ENCODE data around the gene FDX2. TPM values are rescaled to one million over a fixed set of nuclear protein-coding genes. Genes with fewer than 3 reads are reported as not detected.

FDX2 gene
- total RNA-seq, 1 experiment from 2014 or later: 21.0 TPM

DNA sequence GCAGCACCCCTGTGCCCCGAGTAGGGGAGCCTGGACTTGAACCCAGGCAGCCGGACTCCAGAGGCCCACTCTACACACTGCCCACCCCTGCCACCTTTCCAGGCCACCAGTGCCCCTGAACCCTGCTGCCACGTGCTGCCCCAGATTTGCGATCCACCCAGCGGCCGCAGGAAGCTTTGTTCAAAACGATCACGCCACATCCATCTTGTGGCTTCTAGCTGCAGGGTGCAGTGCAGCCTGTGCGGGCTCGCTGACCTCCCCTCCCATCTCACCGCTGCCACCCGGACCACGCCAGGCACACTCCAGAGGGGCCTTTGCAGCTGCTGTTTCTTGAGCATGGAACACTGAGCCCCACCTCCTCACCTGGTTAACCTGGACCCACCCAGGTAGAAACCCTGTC is 13.7 kb upstream of the FDX2 start:
- Histone ChIP-seq H3K79me2 (ENCODE audit: insufficient read depth, low read length) (peaks cover 62% of the 10 kb centered on the region), H3K27me3 (ENCODE audit: insufficient read depth, low read length) (no peaks in the 10 kb centered on the region), H3K9me2 (ENCODE audit: insufficient read depth) (no peaks in the 10 kb centered on the region), H3K4me2 (ENCODE audit: low read length) (no peak overlapping the region), H3K27ac (ENCODE audit: low read depth, low read length) (no peak overlapping the region), H3K4me1 (ENCODE audit: control insufficient read depth in 1 of 2, insufficient read depth in 2 of 2, low read length in 2 of 2) (peaks cover 6 to 17% of the 10 kb centered on the region in 2 experiments; a peak in 3 of 4 replicates), H2AFZ (ENCODE audit: low read depth, low read length, poor library complexity, severe bottlenecking) (no peak overlapping the region), H3K36me3 (ENCODE audit: control insufficient read depth in 1 of 2, insufficient read depth in 2 of 2, low read length in 2 of 2) (peaks cover 27 to 44% of the 10 kb centered on the region in 2 experiments), H3K4me3 (replicated peaks in 1 of 2; ENCODE audit: low read depth in 1 of 2, low read length in 2 of 2) (no peak overlapping the region), H4K20me1 (ENCODE audit: insufficient read depth) (no peaks in the 10 kb centered on the region), H3K9me3 (ENCODE audit: control insufficient read depth in 1 of 2, insufficient read depth in 1 of 2, low read depth in 1 of 2, low read length in 2 of 2) (no peaks in the 10 kb centered on the region), H3K9ac (ENCODE audit: low read length) (no peak overlapping the region)
- no TSS peak for BruUV-seq (replicated peaks)
- intact Hi-C loops (cut with micrococcal nuclease): no loop called here
- TF ChIP-seq, protein P1, sequence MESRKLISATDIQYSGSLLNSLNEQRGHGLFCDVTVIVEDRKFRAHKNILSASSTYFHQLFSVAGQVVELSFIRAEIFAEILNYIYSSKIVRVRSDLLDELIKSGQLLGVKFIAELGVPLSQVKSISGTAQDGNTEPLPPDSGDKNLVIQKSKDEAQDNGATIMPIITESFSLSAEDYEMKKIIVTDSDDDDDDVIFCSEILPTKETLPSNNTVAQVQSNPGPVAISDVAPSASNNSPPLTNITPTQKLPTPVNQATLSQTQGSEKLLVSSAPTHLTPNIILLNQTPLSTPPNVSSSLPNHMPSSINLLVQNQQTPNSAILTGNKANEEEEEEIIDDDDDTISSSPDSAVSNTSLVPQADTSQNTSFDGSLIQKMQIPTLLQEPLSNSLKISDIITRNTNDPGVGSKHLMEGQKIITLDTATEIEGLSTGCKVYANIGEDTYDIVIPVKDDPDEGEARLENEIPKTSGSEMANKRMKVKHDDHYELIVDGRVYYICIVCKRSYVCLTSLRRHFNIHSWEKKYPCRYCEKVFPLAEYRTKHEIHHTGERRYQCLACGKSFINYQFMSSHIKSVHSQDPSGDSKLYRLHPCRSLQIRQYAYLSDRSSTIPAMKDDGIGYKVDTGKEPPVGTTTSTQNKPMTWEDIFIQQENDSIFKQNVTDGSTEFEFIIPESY (IDR thresholded peaks at IDR 0.05; ENCODE audit: extremely low read depth, insufficient replicate concordance, low read length): no peak
- TF ChIP-seq, protein P2, sequence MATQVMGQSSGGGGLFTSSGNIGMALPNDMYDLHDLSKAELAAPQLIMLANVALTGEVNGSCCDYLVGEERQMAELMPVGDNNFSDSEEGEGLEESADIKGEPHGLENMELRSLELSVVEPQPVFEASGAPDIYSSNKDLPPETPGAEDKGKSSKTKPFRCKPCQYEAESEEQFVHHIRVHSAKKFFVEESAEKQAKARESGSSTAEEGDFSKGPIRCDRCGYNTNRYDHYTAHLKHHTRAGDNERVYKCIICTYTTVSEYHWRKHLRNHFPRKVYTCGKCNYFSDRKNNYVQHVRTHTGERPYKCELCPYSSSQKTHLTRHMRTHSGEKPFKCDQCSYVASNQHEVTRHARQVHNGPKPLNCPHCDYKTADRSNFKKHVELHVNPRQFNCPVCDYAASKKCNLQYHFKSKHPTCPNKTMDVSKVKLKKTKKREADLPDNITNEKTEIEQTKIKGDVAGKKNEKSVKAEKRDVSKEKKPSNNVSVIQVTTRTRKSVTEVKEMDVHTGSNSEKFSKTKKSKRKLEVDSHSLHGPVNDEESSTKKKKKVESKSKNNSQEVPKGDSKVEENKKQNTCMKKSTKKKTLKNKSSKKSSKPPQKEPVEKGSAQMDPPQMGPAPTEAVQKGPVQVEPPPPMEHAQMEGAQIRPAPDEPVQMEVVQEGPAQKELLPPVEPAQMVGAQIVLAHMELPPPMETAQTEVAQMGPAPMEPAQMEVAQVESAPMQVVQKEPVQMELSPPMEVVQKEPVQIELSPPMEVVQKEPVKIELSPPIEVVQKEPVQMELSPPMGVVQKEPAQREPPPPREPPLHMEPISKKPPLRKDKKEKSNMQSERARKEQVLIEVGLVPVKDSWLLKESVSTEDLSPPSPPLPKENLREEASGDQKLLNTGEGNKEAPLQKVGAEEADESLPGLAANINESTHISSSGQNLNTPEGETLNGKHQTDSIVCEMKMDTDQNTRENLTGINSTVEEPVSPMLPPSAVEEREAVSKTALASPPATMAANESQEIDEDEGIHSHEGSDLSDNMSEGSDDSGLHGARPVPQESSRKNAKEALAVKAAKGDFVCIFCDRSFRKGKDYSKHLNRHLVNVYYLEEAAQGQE (IDR thresholded peaks at IDR 0.05; ENCODE audit: low read depth): no peak
- TF ChIP-seq RAD21 (IDR thresholded peaks at IDR 0.05; ENCODE audit: low read depth): no peak
- TF ChIP-seq SP1 (IDR thresholded peaks at IDR 0.05; ENCODE audit: low read depth): no peak
- TF ChIP-seq SRF (IDR thresholded peaks at IDR 0.05; ENCODE audit: low read depth): no peak
- TF ChIP-seq, protein P3, sequence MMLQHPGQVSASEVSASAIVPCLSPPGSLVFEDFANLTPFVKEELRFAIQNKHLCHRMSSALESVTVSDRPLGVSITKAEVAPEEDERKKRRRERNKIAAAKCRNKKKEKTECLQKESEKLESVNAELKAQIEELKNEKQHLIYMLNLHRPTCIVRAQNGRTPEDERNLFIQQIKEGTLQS (IDR thresholded peaks at IDR 0.05): no peak
- TF ChIP-seq ZFX (IDR thresholded peaks at IDR 0.05): no peak
- no peak for TF ChIP-seq ZNF274 (IDR thresholded peaks at IDR 0.05; ENCODE audit: low read depth, low read length)
- no peak for ATAC-seq
- no peak for DNase-seq (ENCODE audit: low read depth, low spot score)
- ChIA-PET CTCF (no interaction called here), RAD21 (ENCODE audit: low non-redundant PET in 1 of 2, low total read pairs in 2 of 2, uncharacterized antibody in 2 of 2, unreplicated experiment in 2 of 2) (no interaction called here), POLR2A (no interaction called here)
